Measurements from ENCODE around the gene ERC2.

ERC2 gene

GRCh38 chr3:55545995-55546394 is 922.3 kb downstream of the ERC2 start:
- no peak for DNase-seq (ENCODE audit: low read depth in 2 of 3, low spot score in 1 of 3)

GRCh38 chr3:55544219-55544618 is 924.0 kb downstream of the ERC2 start:
- DNase-seq (ENCODE audit: low read depth in 2 of 3, low spot score in 1 of 3), result no peak

GRCh38 chr3:55543181-55543614 is 925.1 kb downstream of the ERC2 start:
- DNase-seq (ENCODE audit: low read depth in 2 of 3, low spot score in 1 of 3), result no peak

GRCh38 chr3:55541456-55541855 is 926.8 kb downstream of the ERC2 start:
- no peak for DNase-seq (ENCODE audit: low read depth in 2 of 3, low spot score in 1 of 3)

- no peak for DNase-seq (ENCODE audit: low read depth in 2 of 3, low spot score in 1 of 3)
Observed at GRCh38 chr3:55541016-55541415, 927.3 kb downstream of the ERC2 start.

- no peak for DNase-seq (ENCODE audit: low read depth in 2 of 3, low spot score in 1 of 3)
Observed at GRCh38 chr3:55540579-55540978, 927.7 kb downstream of the ERC2 start.

- no peak for DNase-seq (ENCODE audit: low read depth in 2 of 3, low spot score in 1 of 3)
Observed at GRCh38 chr3:55538158-55538557, 930.1 kb downstream of the ERC2 start.

GRCh38 chr3:55537563-55537962 is 930.7 kb downstream of the ERC2 start:
- no peak for DNase-seq (ENCODE audit: low read depth in 2 of 3, low spot score in 1 of 3)

- DNase-seq (ENCODE audit: low read depth in 2 of 3, low spot score in 1 of 3), result no peak
Observed at GRCh38 chr3:55537129-55537528, 931.1 kb downstream of the ERC2 start.

GRCh38 chr3:55534876-55535275 is 933.4 kb downstream of the ERC2 start:
- DNase-seq (ENCODE audit: low read depth in 2 of 3, low spot score in 1 of 3), result no peak

GRCh38 chr3:55532806-55533205 is 935.5 kb downstream of the ERC2 start:
- no peak for DNase-seq (ENCODE audit: low read depth in 2 of 3, low spot score in 1 of 3)

- no peak for DNase-seq (ENCODE audit: low read depth in 2 of 3, low spot score in 1 of 3)
Observed at GRCh38 chr3:55531321-55531720, 936.9 kb downstream of the ERC2 start.

- no peak for DNase-seq (ENCODE audit: low read depth in 2 of 3, low spot score in 1 of 3)
Observed at GRCh38 chr3:55527361-55527760, 940.9 kb downstream of the ERC2 start.

GRCh38 chr3:55526332-55527030 is 941.8 kb downstream of the ERC2 start:
- no peak for DNase-seq (ENCODE audit: low read depth in 2 of 3, low spot score in 1 of 3)

GRCh38 chr3:55525436-55525835 is 942.8 kb downstream of the ERC2 start:
- no peak for DNase-seq (ENCODE audit: low read depth in 2 of 3, low spot score in 1 of 3)

- DNase-seq (ENCODE audit: low read depth in 2 of 3, low spot score in 1 of 3), result no peak
Observed at GRCh38 chr3:55524565-55525244, 943.6 kb downstream of the ERC2 start.

- DNase-seq (ENCODE audit: low read depth in 2 of 3, low spot score in 1 of 3), result no peak
Observed at GRCh38 chr3:55523471-55523870, 944.8 kb downstream of the ERC2 start.

- DNase-seq (ENCODE audit: low read depth in 2 of 3, low spot score in 1 of 3), result no peak
Observed at GRCh38 chr3:55521738-55522421, 946.4 kb downstream of the ERC2 start.

- no peak for DNase-seq (ENCODE audit: low read depth in 2 of 3, low spot score in 1 of 3)
Observed at GRCh38 chr3:55521064-55521737, 947.1 kb downstream of the ERC2 start.

- DNase-seq (ENCODE audit: low read depth in 2 of 3, low spot score in 1 of 3), result no peak
Observed at GRCh38 chr3:55519019-55519418, 949.2 kb downstream of the ERC2 start.

GRCh38 chr3:55518451-55518850 is 949.8 kb downstream of the ERC2 start:
- DNase-seq (ENCODE audit: low read depth in 2 of 3, low spot score in 1 of 3), result no peak

Measured in stimulated activated CD4-positive, alpha-beta T cell treated with anti-CD3 and anti-CD28 coated beads, Interleukin-12 subunit alpha, Interleukin-12 subunit beta, amount 100 ng/mL, for 48 hours (primary cell).